Activated CD4-positive, alpha-beta T cell treated with anti-CD3 and anti-CD28 coated beads, Interleukin-2, amount 50 U/mL, for 24 hours (primary cell): ENCODE results near the gene PGA5.

ENCODE experiments used
- DNase-seq, 2 donors: peaks; one replicate each; pipeline ENCODE4 v3.0.0-alpha.2; 2020; ENCODE audit warnings: low read depth in 1 of 2, low spot score in 1 of 2

Gene PGA5

DNA sequence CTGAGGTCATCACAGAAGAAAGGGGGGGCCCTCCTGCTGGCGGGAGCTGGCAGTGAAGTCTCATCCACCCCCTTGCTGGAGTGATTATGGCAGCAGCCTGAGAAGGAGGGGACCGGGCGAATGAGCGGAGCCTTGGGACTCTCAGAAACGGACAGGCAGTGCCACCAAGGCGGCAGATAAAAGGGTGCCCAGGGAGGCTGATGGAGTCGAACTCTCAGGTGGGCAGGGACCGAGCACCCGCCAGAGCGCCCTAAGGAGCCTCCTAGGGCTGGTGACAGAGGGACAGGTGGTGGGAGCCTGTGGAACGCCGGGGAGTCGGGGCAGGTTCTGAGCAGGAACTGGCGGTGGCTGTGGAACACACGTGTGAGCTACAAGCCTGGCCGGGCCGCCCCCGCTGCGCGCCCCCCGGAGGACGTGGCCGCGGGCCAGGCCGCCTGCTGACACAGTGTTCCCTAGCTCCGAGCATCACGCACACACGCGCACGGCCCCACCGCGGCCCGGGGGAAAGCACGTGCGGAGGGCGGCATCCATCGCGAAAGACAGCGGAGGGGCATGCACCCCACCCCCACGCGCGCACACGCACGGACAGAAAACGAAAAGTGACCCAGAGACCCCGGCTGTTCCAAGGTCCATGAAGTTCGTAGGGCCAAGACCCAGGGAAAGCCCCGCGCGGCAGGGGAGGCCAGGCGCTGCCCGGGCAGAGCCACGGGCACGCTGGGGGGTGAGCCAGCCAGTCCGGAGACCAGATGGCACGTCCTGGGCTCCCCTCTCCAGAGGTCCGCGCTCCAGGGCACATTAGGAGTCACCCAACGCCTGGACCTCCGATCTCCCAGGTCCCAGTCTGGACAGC lies 53.1 kb downstream of the PGA5 start:
- peak; percentile 21 to 33 for DNase-seq

DNA sequence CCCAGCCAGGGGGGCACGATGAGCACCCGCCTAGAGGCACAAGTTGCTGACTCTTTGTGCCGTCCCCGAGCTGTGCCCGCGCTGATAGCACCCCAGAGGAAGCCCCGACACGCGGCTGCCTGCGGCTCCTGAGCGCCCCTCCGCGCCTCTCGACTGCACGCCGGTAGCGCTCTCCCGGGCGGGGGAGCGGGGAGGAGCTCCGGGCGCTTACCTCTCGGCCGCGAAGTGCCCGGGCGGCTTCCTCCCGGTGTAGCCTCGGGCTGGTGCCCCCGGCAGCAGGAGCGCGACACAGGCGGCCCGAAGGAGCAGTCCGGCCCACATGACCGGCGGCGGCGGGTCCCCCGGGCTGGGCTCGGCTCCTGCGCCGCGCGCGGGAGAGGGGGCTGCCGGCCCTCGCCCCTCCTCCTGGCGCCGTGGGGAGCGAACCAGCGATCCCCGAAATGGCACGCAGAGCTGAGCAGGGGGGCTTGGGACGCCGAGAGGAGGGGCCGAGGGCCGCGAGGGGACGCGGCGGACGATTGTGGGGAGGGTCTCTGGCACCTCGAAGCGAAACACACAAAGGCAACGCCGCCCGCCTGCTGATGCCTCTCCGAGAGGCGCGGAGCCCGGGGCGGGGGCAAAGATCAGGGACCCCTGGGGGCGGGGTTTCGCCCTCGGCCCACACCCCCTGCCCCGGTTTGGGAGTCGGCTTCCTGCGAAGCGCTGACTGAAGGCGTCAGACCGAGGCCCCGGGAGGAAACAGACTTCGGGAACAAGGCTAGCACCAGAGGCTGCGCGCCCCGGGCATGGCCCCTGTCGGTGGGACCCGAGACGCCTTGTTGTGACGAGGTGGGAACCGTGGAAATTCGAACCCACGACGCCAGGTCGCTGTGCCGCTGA lies 54.0 kb downstream of the PGA5 start, which contains the start of gene VWCE:
Gene VWCE (minus strand): TSS at position 600 of the 879 bp plus-strand sequence. CDS start 279 bp downstream, at position 321.
- peak; percentile 57 to 58 for DNase-seq

DNA sequence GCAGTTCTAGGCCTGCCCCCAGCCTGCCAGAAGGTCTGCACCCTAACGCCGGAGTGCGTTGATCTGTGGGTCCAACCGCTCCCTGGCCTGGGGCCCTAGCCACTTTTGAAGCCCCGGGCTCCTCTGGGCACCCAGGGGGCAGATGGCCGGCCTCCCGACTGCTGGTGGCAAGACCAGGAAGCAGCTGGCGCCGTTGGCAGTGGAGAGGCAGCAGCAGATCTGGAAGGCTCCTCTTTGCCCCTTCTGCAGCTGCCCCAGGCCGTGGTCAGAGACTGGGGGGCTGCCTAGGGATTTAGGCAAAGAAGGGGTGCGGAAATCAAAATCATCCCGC lies 54.6 kb downstream of the PGA5 start:
- no peak for DNase-seq

DNA sequence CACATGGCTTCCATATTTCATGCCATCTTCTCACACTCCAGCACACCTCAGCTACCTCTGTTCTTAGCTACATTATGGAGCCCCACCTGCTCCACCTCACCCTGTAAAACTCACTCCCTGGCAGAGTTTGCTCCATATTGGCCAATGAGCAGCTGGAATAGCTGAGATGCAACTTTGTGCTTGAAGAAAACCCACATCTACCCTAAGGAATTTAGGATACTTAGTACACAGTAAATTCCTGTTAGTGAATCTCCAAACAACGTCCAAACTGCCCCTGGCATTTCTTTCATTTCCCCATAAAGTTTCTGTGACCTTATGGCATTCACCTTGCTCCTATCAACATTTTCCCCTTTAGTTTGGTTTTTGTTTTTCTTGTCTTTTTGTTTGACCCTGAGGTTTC lies 56.4 kb downstream of the PGA5 start:
- no peak for DNase-seq

DNA sequence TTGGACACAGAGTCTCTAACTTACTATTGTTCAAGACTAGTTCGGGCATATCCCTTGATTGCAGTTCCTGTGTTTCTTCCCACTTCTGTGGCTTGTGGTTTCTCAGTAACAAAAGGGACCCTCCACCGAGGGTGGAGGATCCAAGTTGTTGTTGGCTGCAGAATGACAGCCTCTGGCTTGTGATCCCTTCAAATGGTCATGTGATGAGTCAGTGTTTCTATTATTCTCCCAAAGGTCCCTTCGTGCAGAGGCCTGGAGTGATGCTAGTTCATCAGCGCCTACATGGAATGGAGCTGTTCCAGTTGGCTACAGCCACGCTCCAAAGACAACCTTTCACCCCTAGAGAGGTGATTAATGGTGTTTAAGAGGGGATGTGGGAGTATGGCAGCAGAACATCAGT lies 56.8 kb downstream of the PGA5 start:
- no peak for DNase-seq

DNA sequence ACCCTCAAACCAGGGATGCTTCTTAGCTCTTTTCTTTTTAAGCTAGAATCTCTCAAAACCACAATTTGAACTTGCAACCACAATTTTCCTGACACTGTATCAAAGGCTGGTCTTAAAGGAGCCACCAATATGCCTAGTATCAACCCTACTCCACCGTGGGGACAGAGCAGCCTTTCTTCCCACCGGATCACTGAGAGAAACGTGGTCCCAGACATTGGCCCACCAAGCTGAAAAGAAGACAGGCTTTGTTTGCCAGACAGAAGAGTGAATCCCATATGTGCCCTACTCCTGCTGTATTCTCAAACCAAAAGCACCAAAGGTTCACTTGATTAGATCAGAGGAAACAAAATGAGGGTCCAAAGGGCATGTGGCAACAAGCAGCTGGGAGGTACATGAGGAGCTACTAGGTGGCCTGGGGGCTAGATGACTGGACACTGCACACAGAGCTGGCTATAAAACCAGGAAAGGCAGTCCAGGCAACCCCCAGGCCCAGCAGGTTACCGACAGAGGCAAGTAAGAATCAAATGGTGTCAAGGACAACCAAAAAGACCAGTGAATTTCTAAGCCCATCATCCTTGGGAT lies 57.8 kb downstream of the PGA5 start:
- DNase-seq: no peak
